HEK293T (cell line): ENCODE results near the gene ZMIZ1.

Experiments
- CTCF ChIA-PET: fragments of 350-600 bp; formaldehyde crosslinking; extraction: SDS; loops from one replicate; lab custom pipeline; 2021; ENCODE audit warnings: antibody characterized with exemption, inconsistent platforms; lab: Yijun Ruan, JAX
- POLR2A ChIA-PET: fragments of 350-600 bp; formaldehyde crosslinking; extraction: SDS; loops from one replicate; lab custom pipeline; 2020; ENCODE audit warnings: antibody characterized with exemption, inconsistent platforms; lab: Yijun Ruan, JAX
- DNase-seq: peaks from one replicate; pipeline ENCODE4 v3.0.0; 2012; ENCODE audit warnings: mixed read lengths; ENCODE audit errors: extremely low spot score
- ARNT ChIP-seq: fragments of 450-650 bp; IDR thresholded peaks from 2 replicates; pipeline ENCODE4 v1.6.1; 2017; ENCODE audit warnings: mild to moderate bottlenecking
- BHLHE40 ChIP-seq: fragments of 450-650 bp; IDR thresholded peaks from 2 replicates; pipeline ENCODE4 v1.6.1; 2016; ENCODE audit warnings: mild to moderate bottlenecking, moderate library complexity, borderline replicate concordance
- CTBP1 ChIP-seq: fragments of 450-650 bp; IDR thresholded peaks from 2 replicates; pipeline ENCODE4 v1.6.1; 2016; ENCODE audit warnings: borderline replicate concordance
- ELF4 ChIP-seq: fragments of 450-650 bp; IDR thresholded peaks from 2 replicates; pipeline ENCODE4 v1.6.1; 2017; ENCODE audit warnings: antibody characterized with exemption
- FOXA1 ChIP-seq: fragments of 450-650 bp; IDR thresholded peaks from 2 replicates; pipeline ENCODE4 v1.6.1; 2016; ENCODE audit warnings: mild to moderate bottlenecking
- FOXK2 ChIP-seq: fragments of 450-650 bp; IDR thresholded peaks from 2 replicates; pipeline ENCODE4 v1.6.1; 2016; ENCODE audit warnings: mild to moderate bottlenecking
- FOXM1 ChIP-seq: fragments of 450-650 bp; IDR thresholded peaks from 2 replicates; pipeline ENCODE4 v1.6.1; 2017; ENCODE audit warnings: mild to moderate bottlenecking, borderline replicate concordance
- HDGF ChIP-seq: fragments of 450-650 bp; IDR thresholded peaks from 2 replicates; pipeline ENCODE4 v1.6.1; 2017; ENCODE audit warnings: antibody characterized with exemption, borderline replicate concordance
- L3MBTL2 ChIP-seq: fragments of 450-650 bp; conservative IDR thresholded peaks from 2 replicates; pipeline ENCODE4 v1.6.1; 2016; ENCODE audit warnings: mild to moderate bottlenecking
- LEF1 ChIP-seq: fragments of 450-650 bp; IDR thresholded peaks from 2 replicates; pipeline ENCODE4 v1.6.1; 2017; ENCODE audit warnings: mild to moderate bottlenecking, borderline replicate concordance
- NFRKB ChIP-seq: fragments of 450-650 bp; IDR thresholded peaks from 2 replicates; pipeline ENCODE4 v1.6.1; 2016; ENCODE audit warnings: mild to moderate bottlenecking, moderate library complexity
- SP1 ChIP-seq: fragments of 450-650 bp; IDR thresholded peaks from 2 replicates; pipeline ENCODE4 v1.6.1; 2017
- SUZ12 ChIP-seq: fragments of 450-650 bp; IDR thresholded peaks from 2 replicates; pipeline ENCODE4 v1.6.1; 2016; ENCODE audit warnings: mild to moderate bottlenecking
- TARDBP ChIP-seq: fragments of 450-650 bp; IDR thresholded peaks from 2 replicates; pipeline ENCODE4 v1.6.1; 2016
- ZNF384 ChIP-seq: fragments of 450-650 bp; IDR thresholded peaks from 2 replicates; pipeline ENCODE4 v1.6.1; 2016
- TF ChIP-seq, protein P1 (sequence below): fragments of 450-650 bp; IDR thresholded peaks from 2 replicates; pipeline ENCODE4 v1.6.1; 2016

The ZMIZ1 gene

DNA sequence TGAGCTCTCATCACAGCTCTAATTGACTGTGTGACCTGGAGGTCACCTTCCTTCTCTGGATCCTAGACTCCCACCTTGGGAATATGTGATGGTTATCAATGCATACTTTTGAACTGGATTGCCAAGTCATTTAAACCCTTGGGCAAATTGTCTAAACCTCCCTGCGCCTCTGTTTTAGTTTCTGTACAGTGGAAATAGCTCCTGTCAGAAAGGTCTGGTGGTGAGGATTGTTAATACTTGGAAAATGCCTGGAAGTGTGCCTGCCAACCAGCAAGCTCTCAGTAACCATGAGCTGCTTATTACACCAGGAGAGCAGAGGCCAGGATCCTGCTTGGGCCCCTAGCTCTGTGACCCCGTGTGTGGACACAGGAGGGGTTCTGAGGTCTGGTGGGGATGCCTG, 169.8 kb downstream of the ZMIZ1 start:
- POLR2A ChIA-PET: interaction anchor here (1.0 kb wide), 2 partner anchors 8 to 11 kb away, joined by 3 to 4 read pairs; no protein-coding TSS in a partner anchor
- CTCF ChIA-PET: interaction anchor here (0.5 to 1.5 kb wide), 3 partner anchors 106 to 756 kb away, joined by 3 read pairs; no protein-coding TSS in a partner anchor
- no peak for TF ChIP-seq FOXM1
- TF ChIP-seq CTBP1: no peak
- no peak for TF ChIP-seq ELF4
- TF ChIP-seq, protein P1, sequence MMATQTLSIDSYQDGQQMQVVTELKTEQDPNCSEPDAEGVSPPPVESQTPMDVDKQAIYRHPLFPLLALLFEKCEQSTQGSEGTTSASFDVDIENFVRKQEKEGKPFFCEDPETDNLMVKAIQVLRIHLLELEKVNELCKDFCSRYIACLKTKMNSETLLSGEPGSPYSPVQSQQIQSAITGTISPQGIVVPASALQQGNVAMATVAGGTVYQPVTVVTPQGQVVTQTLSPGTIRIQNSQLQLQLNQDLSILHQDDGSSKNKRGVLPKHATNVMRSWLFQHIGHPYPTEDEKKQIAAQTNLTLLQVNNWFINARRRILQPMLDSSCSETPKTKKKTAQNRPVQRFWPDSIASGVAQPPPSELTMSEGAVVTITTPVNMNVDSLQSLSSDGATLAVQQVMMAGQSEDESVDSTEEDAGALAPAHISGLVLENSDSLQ: no peak
- no peak for TF ChIP-seq LEF1
- TF ChIP-seq BHLHE40: no peak
- TF ChIP-seq L3MBTL2: no peak
- no peak for TF ChIP-seq HDGF
- TF ChIP-seq NFRKB: no peak
- TF ChIP-seq ZNF384: no peak
- TF ChIP-seq TARDBP: no peak
- no peak for TF ChIP-seq SP1
- TF ChIP-seq SUZ12: no peak
- no peak for TF ChIP-seq FOXA1
- TF ChIP-seq FOXK2: no peak
- no peak for DNase-seq

DNA sequence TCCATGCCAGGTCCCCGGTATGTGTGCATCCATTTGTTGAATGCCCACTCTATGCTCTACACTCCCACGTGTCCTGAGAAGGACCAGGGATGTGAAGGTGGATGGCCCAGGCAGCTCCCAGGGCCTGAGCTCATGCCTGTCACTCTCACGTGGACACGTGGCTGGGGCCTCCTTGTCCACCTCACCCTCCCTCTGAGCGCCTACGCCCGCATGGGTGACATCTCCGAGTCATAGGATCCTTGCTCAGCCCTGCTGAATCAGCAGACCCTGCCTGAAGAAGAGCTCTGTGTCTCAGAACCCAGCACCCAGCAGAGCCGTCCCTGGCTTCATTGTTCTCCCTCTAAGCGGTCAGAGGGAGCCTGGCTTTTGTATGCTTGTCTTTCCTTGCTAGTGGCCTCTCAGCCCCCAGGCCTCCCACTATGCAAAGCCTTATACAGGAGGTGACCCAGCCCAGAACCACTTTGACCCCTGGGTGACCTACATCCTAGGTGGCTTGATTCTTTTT, 170.6 kb downstream of the ZMIZ1 start:
- DNase-seq: no peak
- POLR2A ChIA-PET: interaction anchor here (1.0 kb wide), 2 partner anchors 9 to 12 kb away, joined by 3 to 4 read pairs; no protein-coding TSS in a partner anchor
- CTCF ChIA-PET: interaction anchor here (0.5 to 1.5 kb wide), 2 partner anchors 106 to 776 kb away, joined by 3 to 4 read pairs; no protein-coding TSS in a partner anchor
- TF ChIP-seq L3MBTL2: no peak
- TF ChIP-seq, protein P1: peak; percentile 50

DNA sequence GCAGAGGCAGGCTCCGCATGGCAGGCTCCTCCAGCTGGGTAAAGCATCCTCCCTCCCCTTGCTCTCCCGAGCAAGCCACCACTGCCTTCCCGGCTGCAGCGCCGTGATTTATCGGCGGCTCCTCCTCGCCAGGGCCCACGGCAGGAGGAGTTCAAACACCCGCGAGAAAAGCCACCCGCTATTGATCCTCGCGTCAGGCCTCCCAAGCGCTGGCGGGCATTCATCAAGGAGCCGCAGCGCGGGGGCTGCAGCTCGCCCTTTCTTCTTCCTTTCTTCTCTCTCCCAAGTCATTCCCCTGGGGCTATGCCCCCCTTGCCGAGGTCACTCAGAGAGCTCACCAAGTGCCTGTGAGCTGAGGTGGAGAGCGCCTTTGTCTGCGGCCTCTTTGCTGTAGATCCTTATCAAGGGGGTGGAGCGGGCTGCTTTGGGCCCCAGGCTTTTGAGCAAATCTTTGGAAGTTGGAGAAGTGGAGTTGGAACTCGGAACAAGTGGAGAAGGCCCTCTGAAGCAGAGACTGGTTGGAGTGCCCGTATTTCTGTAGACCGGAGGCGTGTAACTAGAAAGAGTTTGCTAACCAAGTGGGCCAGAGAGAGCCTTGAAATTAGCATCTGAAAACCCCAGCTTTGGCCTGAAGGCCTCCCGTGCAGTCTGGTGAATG, 171.3 kb downstream of the ZMIZ1 start:
- no peak for DNase-seq
- CTCF ChIA-PET: no interaction called here
- TF ChIP-seq HDGF: no peak
- TF ChIP-seq, protein P1: peak; percentile 63; the same call in 1 of the 2 replicates
- TF ChIP-seq CTBP1: no peak
- POLR2A ChIA-PET: no interaction called here

DNA sequence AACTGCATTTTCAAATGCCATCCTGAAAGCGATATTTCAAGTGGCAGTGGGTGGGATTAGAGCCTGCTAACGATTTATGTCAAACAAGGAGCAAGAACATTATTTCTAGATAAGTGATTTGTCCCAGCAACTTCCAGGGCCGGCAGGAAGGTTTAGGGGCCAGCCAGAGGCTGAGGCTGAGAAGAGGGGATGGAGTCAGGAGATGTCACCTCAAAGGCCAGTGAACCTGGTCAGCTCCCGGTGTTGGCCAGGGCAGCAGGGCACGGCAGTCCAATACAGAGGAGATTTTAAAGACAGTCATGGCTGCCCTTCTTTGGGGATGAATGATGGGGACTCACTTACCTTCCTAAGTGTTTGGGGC, 172.8 kb downstream of the ZMIZ1 start:
- CTCF ChIA-PET: interaction anchor here (0.6 kb wide), 2 partner anchors 17 to 174 kb away, joined by 3 read pairs; no protein-coding TSS in a partner anchor
- no peak for TF ChIP-seq HDGF
- TF ChIP-seq FOXA1: no peak
- TF ChIP-seq ELF4: no peak
- TF ChIP-seq, protein P1: no peak
- no peak for TF ChIP-seq FOXK2
- no peak for TF ChIP-seq TARDBP
- no peak for TF ChIP-seq BHLHE40
- no peak for TF ChIP-seq ZNF384
- no peak for TF ChIP-seq NFRKB
- no peak for DNase-seq
- POLR2A ChIA-PET: interaction anchor here (2.1 kb wide), 1 partner anchor 23 kb away, joined by 7 read pairs; no protein-coding TSS in a partner anchor

DNA sequence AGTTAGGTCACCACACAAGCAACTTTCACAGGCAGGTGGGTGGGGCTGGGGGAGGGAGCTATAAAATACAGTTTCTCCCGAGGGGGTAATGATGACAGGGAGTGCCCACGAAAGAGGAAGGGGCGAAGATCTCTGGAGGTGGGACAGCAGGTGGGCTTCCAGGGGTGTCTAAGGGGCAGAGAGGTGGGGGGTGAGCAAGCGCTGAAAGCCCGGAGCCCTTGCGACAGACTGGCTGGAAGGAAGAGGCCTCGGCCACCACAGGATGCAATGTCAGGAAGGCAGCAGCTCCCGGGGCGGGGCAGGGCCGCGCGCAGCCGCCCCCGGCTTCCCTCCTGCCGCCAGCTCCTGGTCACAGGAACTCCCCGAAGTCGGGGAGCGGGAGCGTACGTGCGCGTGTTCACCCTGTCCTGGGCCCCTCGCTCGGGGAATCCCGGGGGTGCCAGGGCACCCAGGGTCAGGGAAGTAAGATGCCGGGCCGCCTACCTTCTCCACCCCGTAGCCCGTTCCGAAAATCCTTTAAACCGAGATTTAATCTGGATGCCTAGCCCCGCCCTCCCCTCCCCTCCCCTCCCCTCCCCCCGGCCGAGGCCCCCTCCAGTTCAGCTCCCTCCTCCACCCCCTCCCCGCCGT, 173.3 kb downstream of the ZMIZ1 start:
- ChIA-PET CTCF (no interaction called here), POLR2A (interaction anchor here (0.8 to 2.1 kb wide), 2 partner anchors 10 to 23 kb away, joined by 5 to 7 read pairs; no protein-coding TSS in a partner anchor)
- TF ChIP-seq SUZ12 (no peak), ELF4 (no peak), FOXA1 (no peak), NFRKB (no peak), HDGF (no peak), BHLHE40 (no peak), ARNT (no peak), CTBP1 (no peak), FOXK2 (no peak), ZNF384 (no peak), TARDBP (no peak), FOXM1 (no peak), SP1 (no peak), L3MBTL2 (no peak), LEF1 (no peak)
- TF ChIP-seq, protein P1: no peak
- peak; percentile 54 for DNase-seq
